Skeletal muscle satellite cell (primary cell): ENCODE data around the gene STK39.

Experiments used
- H3K27me3 ChIP-seq: 2 replicates; pipeline ENCODE4 v1.7.0; 2013; ENCODE audit warnings: low read length; ENCODE audit not compliant: control insufficient read depth, insufficient read depth
- H3K36me3 ChIP-seq: 2 replicates; pipeline ENCODE4 v1.7.0; 2013; ENCODE audit warnings: mild to moderate bottlenecking, control low read depth, low read length; ENCODE audit not compliant: insufficient read depth
- H3K4me1 ChIP-seq: 2 replicates; pipeline ENCODE4 v1.7.0; 2013; ENCODE audit warnings: low read length; ENCODE audit not compliant: control insufficient read depth, insufficient read depth
- H3K4me2 ChIP-seq: 2 replicates; pipeline ENCODE4 v1.7.0; 2013; ENCODE audit warnings: mild to moderate bottlenecking, low read length
- H3K4me3 ChIP-seq: 2 replicates; pipeline ENCODE4 v1.7.0; 2013; ENCODE audit warnings: low read length
- H3K9ac ChIP-seq: 2 replicates; pipeline ENCODE4 v1.7.0; 2013; ENCODE audit warnings: mild to moderate bottlenecking, low read depth, low read length, moderate library complexity
- H3K9me3 ChIP-seq: replicated peaks from 2 replicates; pipeline ENCODE4 v1.7.0; 2013; ENCODE audit warnings: mild to moderate bottlenecking, control low read depth, low read length

STK39 gene

DNA sequence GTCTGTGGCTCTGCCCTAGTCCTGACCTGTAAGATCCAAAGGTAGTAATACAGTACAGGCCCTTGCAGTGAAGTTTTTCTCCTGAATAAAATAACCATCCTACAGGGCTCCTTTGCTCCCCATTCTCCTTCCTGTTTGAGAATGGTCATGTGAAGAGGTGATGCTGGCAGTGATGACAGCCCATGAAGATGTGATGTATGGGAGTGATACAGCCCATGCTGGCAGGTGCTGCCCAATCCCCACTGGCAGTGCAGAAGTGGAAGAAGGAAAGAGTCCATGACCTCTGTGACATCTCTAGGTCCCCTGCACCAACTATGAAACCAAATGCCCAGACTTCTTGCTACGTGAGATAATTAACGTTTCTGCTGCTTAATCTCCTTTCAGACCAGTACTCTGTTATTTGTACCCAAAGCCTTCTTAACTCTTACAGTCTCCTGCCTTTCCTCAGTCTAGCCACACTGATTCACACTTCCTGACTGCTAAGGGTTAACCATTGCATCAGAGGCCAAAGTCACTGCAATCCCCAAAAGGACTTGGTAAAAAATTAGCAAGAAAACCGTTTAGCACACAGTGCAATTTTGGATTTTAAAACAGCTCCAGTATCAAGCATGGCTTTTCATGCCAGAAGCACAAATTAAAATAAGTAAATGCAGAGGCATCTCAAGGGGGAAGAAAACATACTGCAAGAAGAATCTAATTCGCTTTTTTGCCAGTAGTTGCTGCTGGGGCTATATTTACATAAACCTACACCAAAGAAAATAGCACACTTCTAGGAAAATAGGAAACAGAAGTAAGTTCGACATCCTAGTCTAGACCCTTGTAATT is 98.0 kb downstream of the STK39 start:
- no peaks in the 10 kb centered on the region for H3K9me3 ChIP-seq
- H3K4me3 ChIP-seq = no peak overlapping the region

DNA sequence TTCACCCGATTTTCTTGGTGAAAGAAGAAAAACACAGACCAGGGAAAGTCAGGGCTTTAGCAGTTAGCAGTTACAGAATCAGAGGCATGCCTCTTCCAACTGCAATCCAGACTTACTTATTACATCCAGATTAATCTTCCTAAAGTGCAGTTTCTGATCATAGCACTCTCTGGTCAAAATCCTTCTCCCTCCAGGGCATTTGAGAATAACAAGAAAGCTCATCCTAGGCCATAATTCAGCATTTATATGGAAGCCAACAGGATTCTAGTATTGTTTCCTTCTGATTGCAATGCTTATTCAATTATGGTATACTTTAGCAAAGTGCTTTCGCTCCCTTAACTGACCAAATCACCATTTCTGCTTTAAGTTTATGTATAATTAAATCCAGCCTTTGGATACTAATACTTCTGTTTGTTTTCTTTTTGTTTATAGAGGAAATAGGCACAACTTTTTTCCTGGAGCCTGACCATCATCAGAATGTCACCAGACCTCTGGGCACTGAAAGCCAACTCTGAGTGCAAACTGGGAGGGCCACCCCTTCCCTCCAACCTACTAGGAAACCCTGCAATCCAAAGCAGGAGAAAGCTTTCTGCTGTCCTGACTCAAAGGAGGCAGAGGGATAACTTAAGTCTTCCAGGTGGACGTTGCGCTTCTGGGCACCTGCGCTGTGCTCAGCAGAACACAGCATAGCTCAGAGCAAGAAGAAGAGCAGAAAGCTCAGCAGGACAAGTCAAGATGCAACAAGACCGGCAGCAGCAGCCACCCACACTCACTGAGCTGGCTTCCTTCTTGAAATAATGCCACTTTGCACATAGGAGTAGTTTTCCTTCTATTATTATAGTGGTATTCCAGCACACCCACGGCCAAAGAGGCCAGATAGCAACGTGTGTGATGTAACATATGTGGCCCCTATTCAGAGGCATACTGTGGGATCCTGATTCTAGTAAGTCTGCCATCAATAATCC is 99.3 kb downstream of the STK39 start:
- H3K4me2 ChIP-seq = no peak overlapping the region

More for the DNA sequence above, 98.0 kb downstream of the STK39 start:
- Histone ChIP-seq H3K27me3 (no peaks in the 10 kb centered on the region), H3K36me3 (peaks cover 8% of the 10 kb centered on the region), H3K9ac (no peak overlapping the region), H3K4me1 (no peaks in the 10 kb centered on the region), H3K4me2 (no peak overlapping the region)

DNA sequence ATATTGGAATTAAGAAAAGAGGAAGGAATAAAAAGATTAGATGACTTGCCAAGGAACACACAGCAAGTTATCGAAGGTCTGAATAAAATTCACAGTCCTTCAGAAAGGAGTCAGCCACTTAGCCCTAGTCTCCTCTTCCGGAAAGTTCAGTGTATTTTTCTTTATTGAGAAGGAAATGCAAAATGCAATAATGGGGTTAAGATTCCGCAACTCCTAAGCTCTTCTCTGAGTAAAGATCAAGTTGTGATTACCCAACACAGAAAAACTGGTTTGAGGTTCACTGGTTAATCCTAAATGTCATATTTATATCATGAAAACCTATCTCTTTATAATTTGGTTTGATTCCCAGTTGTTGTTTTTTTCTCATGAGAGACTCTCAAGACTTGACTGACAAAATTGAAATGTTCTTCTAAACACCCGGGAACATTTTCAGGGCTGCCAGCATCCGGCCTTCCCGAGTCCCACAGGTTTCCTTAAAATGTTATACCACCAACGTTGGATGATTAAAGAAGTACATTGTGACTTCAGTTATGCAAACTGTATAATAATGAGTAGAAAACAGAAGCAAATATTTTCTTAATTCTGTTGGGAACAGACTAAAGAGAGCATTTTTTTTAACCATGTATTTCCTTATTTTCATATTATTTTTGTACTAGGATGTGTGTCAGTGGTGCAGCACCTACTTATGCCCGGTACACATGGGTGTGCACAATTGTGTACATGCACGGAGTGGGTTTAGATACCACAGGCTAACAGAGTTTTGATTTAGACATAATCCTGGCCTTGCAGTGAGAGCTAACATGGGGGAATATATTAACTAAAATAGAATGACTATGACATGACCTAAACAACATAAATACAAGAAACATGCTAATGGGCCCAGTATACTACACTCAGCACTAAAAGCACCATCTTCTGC is 100.2 kb downstream of the STK39 start:
- Histone ChIP-seq H3K9ac (no peak overlapping the region), H3K36me3 (peaks cover 4% of the 10 kb centered on the region), H3K4me2 (no peak overlapping the region), H3K27me3 (no peaks in the 10 kb centered on the region), H3K9me3 (no peaks in the 10 kb centered on the region), H3K4me1 (no peaks in the 10 kb centered on the region), H3K4me3 (no peak overlapping the region)

More for the DNA sequence above, 99.3 kb downstream of the STK39 start:
- no peaks in the 10 kb centered on the region for H3K9me3 ChIP-seq
- H3K36me3 ChIP-seq = peaks cover 8% of the 10 kb centered on the region
- H3K9ac ChIP-seq = no peak overlapping the region
- H3K27me3 ChIP-seq = no peaks in the 10 kb centered on the region
- H3K4me3 ChIP-seq = no peak overlapping the region
- no peaks in the 10 kb centered on the region for H3K4me1 ChIP-seq

DNA sequence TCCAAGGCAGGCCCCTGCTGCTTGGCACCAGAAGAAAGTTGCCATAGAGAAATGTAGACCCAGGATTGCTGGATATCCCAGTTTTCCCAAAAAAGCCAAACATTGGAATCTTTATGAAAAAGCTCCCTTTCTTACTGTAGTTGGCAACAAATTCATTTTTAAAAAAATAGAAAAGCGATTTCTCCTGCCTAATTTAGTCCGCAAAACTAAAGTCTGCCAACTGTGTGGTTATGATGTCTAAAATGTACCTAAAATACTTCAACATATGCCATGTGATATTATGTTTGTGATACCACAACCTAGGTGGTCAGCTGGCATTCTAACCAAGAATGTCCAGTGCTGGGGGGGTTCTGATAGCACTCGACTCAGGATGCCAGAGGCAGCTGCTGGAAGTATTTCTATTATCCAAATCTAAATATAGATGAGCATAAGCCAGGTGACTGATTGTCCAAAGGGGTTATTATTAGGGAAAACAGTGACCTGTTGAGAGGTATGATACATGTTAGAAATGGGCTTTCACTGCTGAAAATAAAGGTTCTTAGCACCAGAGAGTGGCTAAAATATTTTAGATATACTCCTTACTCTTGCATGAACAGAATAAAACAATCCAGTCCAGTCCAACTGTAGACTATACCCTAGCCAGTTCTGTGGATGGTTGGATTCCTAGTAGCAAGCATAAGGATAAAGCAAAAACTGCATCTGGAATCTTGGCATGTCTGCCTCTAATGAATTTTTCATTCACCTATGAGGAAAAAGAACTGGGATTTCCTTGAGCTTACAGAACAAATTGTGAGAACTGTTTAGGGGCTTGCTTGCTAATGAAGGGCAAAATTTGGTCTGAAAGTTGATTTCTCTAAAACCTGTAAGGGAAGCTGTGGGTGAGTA is 101.7 kb downstream of the STK39 start:
- Histone ChIP-seq H3K4me2 (no peak overlapping the region), H3K9me3 (no peaks in the 10 kb centered on the region), H3K9ac (no peak overlapping the region), H3K27me3 (no peaks in the 10 kb centered on the region), H3K4me3 (no peak overlapping the region), H3K4me1 (no peaks in the 10 kb centered on the region), H3K36me3 (peaks cover 3% of the 10 kb centered on the region)

DNA sequence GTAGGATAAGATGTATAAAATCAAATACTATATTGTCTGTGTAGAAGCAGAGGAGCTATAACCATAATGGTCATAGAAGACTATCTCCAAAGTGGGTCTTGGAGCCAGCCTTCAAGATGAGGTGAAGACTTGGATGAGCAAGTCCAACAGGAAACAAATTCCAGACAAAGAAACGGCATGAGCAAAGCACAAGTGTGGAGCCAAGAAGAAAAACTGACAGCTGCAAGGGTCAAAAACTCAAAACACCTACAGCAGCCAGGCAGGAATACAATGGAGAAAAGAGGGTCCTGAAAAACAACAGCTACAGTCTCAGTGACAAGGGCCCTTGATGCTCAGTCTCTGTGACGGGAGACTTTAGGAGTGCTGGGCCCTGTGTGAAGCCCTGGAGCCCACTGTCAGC is 102.4 kb downstream of the STK39 start:
- H3K4me3 ChIP-seq = no peak overlapping the region
- no peak overlapping the region for H3K9ac ChIP-seq
- no peaks in the 10 kb centered on the region for H3K27me3 ChIP-seq
- H3K9me3 ChIP-seq = no peaks in the 10 kb centered on the region
- no peaks in the 10 kb centered on the region for H3K4me1 ChIP-seq
- peaks cover 8% of the 10 kb centered on the region for H3K36me3 ChIP-seq
- no peak overlapping the region for H3K4me2 ChIP-seq

DNA sequence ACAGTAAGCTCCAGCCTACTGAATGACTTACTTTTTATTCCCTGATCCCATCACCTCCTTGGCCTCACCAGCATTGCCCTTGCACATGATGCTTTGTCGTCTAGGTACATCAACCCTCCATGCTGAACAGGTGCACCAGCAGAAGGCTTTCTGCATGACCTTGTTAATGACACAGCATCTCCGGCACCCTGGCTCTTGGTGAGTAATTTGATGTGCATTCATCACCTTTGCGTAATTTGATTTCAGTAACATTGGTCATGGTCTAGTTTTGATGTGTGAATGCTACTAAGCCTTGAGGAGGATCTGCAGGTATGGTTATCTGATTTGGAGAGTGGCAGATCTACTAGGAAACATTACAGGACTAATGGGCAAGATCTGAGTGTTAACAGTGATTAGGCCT is 103.6 kb downstream of the STK39 start:
- H3K27me3 ChIP-seq = no peaks in the 10 kb centered on the region
- H3K4me2 ChIP-seq = no peak overlapping the region
- no peak overlapping the region for H3K4me3 ChIP-seq
- H3K36me3 ChIP-seq = peaks cover 9% of the 10 kb centered on the region
- no peaks in the 10 kb centered on the region for H3K9me3 ChIP-seq
- no peaks in the 10 kb centered on the region for H3K4me1 ChIP-seq
- H3K9ac ChIP-seq = no peak overlapping the region

DNA sequence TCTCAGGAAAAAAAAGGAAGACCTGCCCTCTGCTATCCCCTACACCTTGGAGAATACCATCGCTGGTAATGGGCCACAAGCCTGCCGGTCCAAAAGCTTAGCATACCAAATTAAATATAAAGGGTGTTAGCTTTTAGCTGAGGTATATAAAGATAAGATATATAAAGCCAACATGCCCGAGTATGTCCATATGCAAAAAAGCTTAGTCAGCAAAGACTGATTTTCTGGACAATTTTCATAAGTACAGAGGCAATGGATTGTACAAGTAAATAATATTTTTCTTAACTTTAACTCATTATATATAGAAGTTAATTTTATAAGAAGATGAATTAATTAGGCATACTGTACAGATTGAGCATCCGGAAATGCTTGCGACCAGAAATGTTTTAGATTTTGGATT is 106.5 kb downstream of the STK39 start:
- no peak overlapping the region for H3K4me2 ChIP-seq
- H3K27me3 ChIP-seq = no peaks in the 10 kb centered on the region
- no peak overlapping the region for H3K4me3 ChIP-seq
- no peaks in the 10 kb centered on the region for H3K4me1 ChIP-seq
- peaks cover 25% of the 10 kb centered on the region for H3K36me3 ChIP-seq
- H3K9ac ChIP-seq = no peak overlapping the region
- H3K9me3 ChIP-seq = no peaks in the 10 kb centered on the region

DNA sequence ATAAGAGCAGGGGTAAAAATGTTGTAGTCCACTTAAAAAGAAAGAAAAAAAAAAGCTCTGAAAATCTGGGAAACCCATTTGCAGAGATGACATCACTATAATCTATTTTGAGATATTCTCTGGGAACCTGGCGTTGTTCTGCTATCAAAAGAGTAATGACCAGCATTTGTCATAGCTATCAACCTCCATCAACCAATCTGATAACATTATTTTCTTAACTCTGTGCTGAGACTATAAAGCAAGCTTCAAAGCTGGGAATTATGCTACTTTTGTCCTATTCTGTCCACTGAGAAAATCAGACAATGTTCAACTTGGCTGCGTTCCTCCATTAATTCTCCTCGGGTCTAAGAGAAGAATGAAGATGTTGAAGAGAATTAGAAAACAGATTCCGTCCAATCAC is 107.5 kb downstream of the STK39 start:
- Histone ChIP-seq H3K27me3 (no peaks in the 10 kb centered on the region), H3K4me3 (no peak overlapping the region), H3K9ac (no peak overlapping the region), H3K4me2 (no peak overlapping the region), H3K9me3 (no peaks in the 10 kb centered on the region), H3K4me1 (peaks cover 9% of the 10 kb centered on the region), H3K36me3 (peaks cover 26% of the 10 kb centered on the region)

DNA sequence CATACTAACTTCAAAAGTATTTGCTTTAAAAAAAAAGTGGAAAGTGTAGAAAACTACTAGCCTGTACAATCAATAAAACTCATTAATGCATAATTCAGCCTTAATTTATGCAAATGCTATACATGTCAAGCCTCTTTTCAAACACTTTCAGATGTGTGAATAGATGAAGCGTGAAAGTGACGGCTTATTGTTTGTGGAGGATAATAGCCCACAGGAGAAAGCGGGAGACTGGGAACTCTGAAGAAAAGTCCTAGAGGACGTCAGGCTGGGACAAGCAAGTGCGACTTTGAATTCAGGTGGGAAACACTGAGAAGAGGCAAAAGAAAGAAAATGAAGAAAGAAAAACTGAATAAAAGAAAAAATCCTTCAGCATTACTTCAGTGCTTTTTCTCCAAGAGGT is 108.5 kb downstream of the STK39 start:
- Histone ChIP-seq H3K4me2 (no peak overlapping the region), H3K9ac (no peak overlapping the region), H3K9me3 (no peaks in the 10 kb centered on the region), H3K27me3 (no peaks in the 10 kb centered on the region), H3K4me3 (no peak overlapping the region), H3K36me3 (peaks cover 32% of the 10 kb centered on the region), H3K4me1 (peaks cover 10% of the 10 kb centered on the region)

DNA sequence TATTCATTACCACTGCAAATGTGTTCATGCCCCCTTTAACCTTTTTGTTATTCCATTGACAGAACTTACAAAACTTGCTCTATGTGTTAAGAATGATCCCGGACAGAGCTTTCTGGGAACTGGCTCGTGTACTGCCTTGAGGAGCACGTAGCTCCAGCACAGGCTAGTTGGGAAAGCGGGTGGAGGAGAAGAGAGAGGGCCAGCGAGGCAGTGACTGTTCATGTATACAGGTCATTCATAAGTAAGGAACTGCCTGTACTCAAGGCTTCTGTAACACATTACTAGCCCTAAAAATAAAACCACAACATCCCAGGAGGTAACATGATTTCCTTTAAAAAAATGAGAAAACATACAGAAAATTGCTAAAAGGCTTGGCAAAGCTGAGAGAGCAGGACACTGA is 109.0 kb downstream of the STK39 start:
- H3K36me3 ChIP-seq = peaks cover 34% of the 10 kb centered on the region
- H3K4me3 ChIP-seq = no peak overlapping the region
- H3K4me1 ChIP-seq = peaks cover 10% of the 10 kb centered on the region
- no peak overlapping the region for H3K4me2 ChIP-seq
- no peaks in the 10 kb centered on the region for H3K27me3 ChIP-seq
- H3K9me3 ChIP-seq = no peaks in the 10 kb centered on the region
- H3K9ac ChIP-seq = no peak overlapping the region
